ENCODE measurements around the gene LTBP3.
A peak's percentile ranks its signal among the peaks of the same experiment; 100 is the strongest.

Gene LTBP3

GRCh38 chr11:65574109-65574810, 16.1 kb upstream of the LTBP3 start (continued):
- 0 out of 2 replicates have a peak, but pooled peaks have one; percentile 23 for TF ChIP-seq ZSCAN5A (tag by site-specific recombination; IDR thresholded peaks at IDR 0.05)
- TF ChIP-seq SP7 (tag by site-specific recombination; IDR thresholded peaks at IDR 0.05) = 0 out of 2 replicates have a peak, but pooled peaks have one; percentile 30
- TF ChIP-seq PBX3 (CRISPR knock-in tag; IDR thresholded peaks at IDR 0.05) = no peak
- peak; percentile 78 for TF ChIP-seq ZNF341 (tag by site-specific recombination; IDR thresholded peaks at IDR 0.05; ENCODE audit: low read depth)
- TF ChIP-seq ZBTB20 (tag by site-specific recombination; IDR thresholded peaks at IDR 0.05) = no peak
- peak; percentile 31; the same call in 1 of the 2 replicates for TF ChIP-seq ZNF561 (tag by site-specific recombination; IDR thresholded peaks at IDR 0.05; ENCODE audit: borderline replicate concordance)
- TF ChIP-seq OVOL3 (tag by site-specific recombination; IDR thresholded peaks at IDR 0.05) = no peak
- 0 out of 2 replicates have a peak, but pooled peaks have one; percentile 16 for TF ChIP-seq IKZF3 (tag by site-specific recombination; IDR thresholded peaks at IDR 0.05)
- no peak for TF ChIP-seq ZNF610 (tag by site-specific recombination; IDR thresholded peaks at IDR 0.05; ENCODE audit: borderline replicate concordance)
- no peak for TF ChIP-seq ZBTB49 (tag by site-specific recombination; IDR thresholded peaks at IDR 0.05; ENCODE audit: low read depth)
- TF ChIP-seq, protein P1, sequence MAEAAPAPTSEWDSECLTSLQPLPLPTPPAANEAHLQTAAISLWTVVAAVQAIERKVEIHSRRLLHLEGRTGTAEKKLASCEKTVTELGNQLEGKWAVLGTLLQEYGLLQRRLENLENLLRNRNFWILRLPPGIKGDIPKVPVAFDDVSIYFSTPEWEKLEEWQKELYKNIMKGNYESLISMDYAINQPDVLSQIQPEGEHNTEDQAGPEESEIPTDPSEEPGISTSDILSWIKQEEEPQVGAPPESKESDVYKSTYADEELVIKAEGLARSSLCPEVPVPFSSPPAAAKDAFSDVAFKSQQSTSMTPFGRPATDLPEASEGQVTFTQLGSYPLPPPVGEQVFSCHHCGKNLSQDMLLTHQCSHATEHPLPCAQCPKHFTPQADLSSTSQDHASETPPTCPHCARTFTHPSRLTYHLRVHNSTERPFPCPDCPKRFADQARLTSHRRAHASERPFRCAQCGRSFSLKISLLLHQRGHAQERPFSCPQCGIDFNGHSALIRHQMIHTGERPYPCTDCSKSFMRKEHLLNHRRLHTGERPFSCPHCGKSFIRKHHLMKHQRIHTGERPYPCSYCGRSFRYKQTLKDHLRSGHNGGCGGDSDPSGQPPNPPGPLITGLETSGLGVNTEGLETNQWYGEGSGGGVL (tag by site-specific recombination; IDR thresholded peaks at IDR 0.05) = peak; percentile 57
- no peak for TF ChIP-seq ZNF449 (tag by site-specific recombination; IDR thresholded peaks at IDR 0.05)
- peak; percentile 85; the same call in 1 of the 2 replicates for TF ChIP-seq KLF10 (tag by site-specific recombination; IDR thresholded peaks at IDR 0.05)
- no peak for TF ChIP-seq ZNF423 (tag by site-specific recombination; IDR thresholded peaks at IDR 0.05)
- TF ChIP-seq, protein P2, sequence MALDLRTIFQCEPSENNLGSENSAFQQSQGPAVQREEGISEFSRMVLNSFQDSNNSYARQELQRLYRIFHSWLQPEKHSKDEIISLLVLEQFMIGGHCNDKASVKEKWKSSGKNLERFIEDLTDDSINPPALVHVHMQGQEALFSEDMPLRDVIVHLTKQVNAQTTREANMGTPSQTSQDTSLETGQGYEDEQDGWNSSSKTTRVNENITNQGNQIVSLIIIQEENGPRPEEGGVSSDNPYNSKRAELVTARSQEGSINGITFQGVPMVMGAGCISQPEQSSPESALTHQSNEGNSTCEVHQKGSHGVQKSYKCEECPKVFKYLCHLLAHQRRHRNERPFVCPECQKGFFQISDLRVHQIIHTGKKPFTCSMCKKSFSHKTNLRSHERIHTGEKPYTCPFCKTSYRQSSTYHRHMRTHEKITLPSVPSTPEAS (tag by site-specific recombination; IDR thresholded peaks at IDR 0.05) = no peak
- no peak for TF ChIP-seq ZNF302 (tag by site-specific recombination; IDR thresholded peaks at IDR 0.05; ENCODE audit: low read depth)
- no peak for TF ChIP-seq ZNF501 (tag by site-specific recombination; IDR thresholded peaks at IDR 0.05)
- peak; percentile 22; the same call in 1 of the 2 replicates for TF ChIP-seq GLIS1 (tag by site-specific recombination; IDR thresholded peaks at IDR 0.05)
- no peak for TF ChIP-seq ZNF223 (tag by site-specific recombination; IDR thresholded peaks at IDR 0.05)
- TF ChIP-seq ZNF510 (tag by site-specific recombination; IDR thresholded peaks at IDR 0.05; ENCODE audit: insufficient replicate concordance) = no peak
- TF ChIP-seq KLF8 (tag by site-specific recombination; IDR thresholded peaks at IDR 0.05) = no peak
- TF ChIP-seq BCL11B (tag by site-specific recombination; IDR thresholded peaks at IDR 0.05; ENCODE audit: low read depth) = no peak
- no peak for TF ChIP-seq ZNF19 (tag by site-specific recombination; IDR thresholded peaks at IDR 0.05; ENCODE audit: low read depth)
- TF ChIP-seq ZFHX2 (tag by site-specific recombination; conservative IDR thresholded peaks at IDR 0.05) = peak; percentile 70; the same call in 1 of the 2 replicates
- TF ChIP-seq, protein P3, sequence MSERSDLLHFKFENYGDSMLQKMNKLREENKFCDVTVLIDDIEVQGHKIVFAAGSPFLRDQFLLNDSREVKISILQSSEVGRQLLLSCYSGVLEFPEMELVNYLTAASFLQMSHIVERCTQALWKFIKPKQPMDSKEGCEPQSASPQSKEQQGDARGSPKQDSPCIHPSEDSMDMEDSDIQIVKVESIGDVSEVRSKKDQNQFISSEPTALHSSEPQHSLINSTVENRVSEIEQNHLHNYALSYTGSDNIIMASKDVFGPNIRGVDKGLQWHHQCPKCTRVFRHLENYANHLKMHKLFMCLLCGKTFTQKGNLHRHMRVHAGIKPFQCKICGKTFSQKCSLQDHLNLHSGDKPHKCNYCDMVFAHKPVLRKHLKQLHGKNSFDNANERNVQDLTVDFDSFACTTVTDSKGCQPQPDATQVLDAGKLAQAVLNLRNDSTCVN (tag by site-specific recombination; optimal IDR thresholded peaks at IDR 0.05) = peak; percentile 37
- no peak for TF ChIP-seq YY2 (tag by site-specific recombination; IDR thresholded peaks at IDR 0.05)
- peak; percentile 22; the same call in 1 of the 2 replicates for TF ChIP-seq ZNF660 (tag by site-specific recombination; IDR thresholded peaks at IDR 0.05)
- no peak for TF ChIP-seq ZNF488 (tag by site-specific recombination; IDR thresholded peaks at IDR 0.05)

Data from HEK293 (cell line).